Measurements from ENCODE around the gene ZFAND2B. TPM values are rescaled to one million over a fixed set of nuclear protein-coding genes. Genes with fewer than 3 reads are reported as not detected.

ZFAND2B gene
- total RNA-seq, 3 donors from 2014 or later: 43.6 to 52.0 (median 45.0) TPM

- Histone ChIP-seq H3K9me3 (no peaks in the 10 kb centered on the region), H3K27ac (no peak overlapping the region), H3K36me3 (no peaks in the 10 kb centered on the region), H3K4me3 (no peak overlapping the region), H3K4me1 (peaks cover 5 to 13% of the 10 kb centered on the region in 2 donors), H3K27me3 (no peaks in the 10 kb centered on the region)
- TF ChIP-seq POLR2AphosphoS5 (IDR thresholded peaks at IDR 0.05) (no peak), POLR2A (IDR thresholded peaks at IDR 0.05) (no peak)
- TF ChIP-seq, protein P1, sequence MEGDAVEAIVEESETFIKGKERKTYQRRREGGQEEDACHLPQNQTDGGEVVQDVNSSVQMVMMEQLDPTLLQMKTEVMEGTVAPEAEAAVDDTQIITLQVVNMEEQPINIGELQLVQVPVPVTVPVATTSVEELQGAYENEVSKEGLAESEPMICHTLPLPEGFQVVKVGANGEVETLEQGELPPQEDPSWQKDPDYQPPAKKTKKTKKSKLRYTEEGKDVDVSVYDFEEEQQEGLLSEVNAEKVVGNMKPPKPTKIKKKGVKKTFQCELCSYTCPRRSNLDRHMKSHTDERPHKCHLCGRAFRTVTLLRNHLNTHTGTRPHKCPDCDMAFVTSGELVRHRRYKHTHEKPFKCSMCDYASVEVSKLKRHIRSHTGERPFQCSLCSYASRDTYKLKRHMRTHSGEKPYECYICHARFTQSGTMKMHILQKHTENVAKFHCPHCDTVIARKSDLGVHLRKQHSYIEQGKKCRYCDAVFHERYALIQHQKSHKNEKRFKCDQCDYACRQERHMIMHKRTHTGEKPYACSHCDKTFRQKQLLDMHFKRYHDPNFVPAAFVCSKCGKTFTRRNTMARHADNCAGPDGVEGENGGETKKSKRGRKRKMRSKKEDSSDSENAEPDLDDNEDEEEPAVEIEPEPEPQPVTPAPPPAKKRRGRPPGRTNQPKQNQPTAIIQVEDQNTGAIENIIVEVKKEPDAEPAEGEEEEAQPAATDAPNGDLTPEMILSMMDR (IDR thresholded peaks at IDR 0.05): no peak
- no peak for DNase-seq (ENCODE audit: low spot score in 2 of 2)
- intact Hi-C loops (cut with DNase I; ENCODE audit: low total_unique reads): no loop called here
Observed at GRCh38 chr2:219210886-219211362, 4.3 kb downstream of the ZFAND2B start.

DNA sequence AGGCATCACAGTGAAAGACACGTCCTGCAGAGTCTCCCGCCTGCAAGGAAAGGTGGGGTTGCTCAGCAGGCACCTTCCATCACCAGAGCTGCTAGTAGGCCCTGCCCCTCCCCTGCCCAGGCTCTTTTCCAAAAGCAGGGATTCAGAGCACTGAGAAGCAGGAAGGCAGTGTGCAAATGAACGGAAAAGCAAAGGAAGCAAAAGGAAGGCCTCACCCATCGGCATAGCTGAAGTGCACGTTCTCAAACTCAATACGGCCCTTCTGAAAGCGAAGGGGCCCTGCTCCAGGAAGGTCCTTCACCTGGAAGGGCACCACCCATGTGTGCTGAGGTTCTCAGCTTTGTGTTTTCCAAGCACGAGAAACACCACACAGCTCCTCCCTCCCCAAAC, 6.4 kb downstream of the ZFAND2B start:
- Histone ChIP-seq H3K4me1 (peaks cover 2 to 10% of the 10 kb centered on the region in 2 donors), H3K27me3 (no peaks in the 10 kb centered on the region), H3K4me3 (no peak overlapping the region), H3K36me3 (no peaks in the 10 kb centered on the region), H3K27ac (no peak overlapping the region), H3K9me3 (no peaks in the 10 kb centered on the region)
- no peak for DNase-seq (ENCODE audit: low spot score in 2 of 2)
- TF ChIP-seq POLR2A (IDR thresholded peaks at IDR 0.05) (no peak), POLR2AphosphoS5 (IDR thresholded peaks at IDR 0.05) (no peak)
- TF ChIP-seq, protein P1 (IDR thresholded peaks at IDR 0.05): no peak
- intact Hi-C loops (cut with DNase I; ENCODE audit: low total_unique reads): no loop called here

DNA sequence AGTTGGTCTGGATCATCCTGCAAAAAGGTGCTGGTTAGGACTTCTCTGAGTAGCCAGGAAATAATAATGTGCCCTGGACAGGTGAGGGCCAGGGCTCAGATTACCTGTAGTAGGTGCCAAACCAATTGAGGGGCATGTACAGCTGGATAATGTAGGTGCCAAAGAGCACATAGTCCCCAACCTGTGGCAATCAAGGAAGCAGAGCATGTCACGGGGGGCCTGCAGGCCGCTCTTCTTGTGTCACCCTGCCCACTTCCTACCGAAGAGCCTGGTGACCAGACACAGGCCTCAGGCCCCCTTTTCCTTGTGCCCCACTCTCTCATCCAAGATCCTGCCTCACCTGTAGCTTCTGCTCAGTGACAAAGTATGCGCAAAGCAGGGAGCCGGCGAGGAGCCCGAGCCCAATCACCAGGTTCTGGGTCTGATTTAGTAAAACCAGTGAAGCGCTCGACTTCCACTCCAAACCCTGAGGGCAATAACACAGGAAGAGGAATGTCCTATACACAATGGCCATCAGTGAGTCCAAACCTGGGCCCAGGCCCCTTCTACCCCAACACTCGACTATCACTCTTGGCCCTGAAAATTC, 7.0 kb downstream of the ZFAND2B start:
- intact Hi-C loops (cut with DNase I; ENCODE audit: low total_unique reads): no loop called here
- H3K27ac ChIP-seq: peak overlapping the region in 1 of 2 donors; percentile 12
- DNase-seq (ENCODE audit: low spot score in 2 of 2): no peak
- H3K36me3 ChIP-seq: no peaks in the 10 kb centered on the region
- no peaks in the 10 kb centered on the region for H3K27me3 ChIP-seq
- no peaks in the 10 kb centered on the region for H3K9me3 ChIP-seq
- H3K4me1 ChIP-seq: peaks cover 4 to 7% of the 10 kb centered on the region in 2 donors
- TF ChIP-seq POLR2A (IDR thresholded peaks at IDR 0.05): no peak
- no peak for TF ChIP-seq POLR2AphosphoS5 (IDR thresholded peaks at IDR 0.05)
- TF ChIP-seq, protein P1 (IDR thresholded peaks at IDR 0.05): no peak
- no peak overlapping the region for H3K4me3 ChIP-seq

- DNase-seq (ENCODE audit: low spot score in 2 of 2): no peak
- no peak for TF ChIP-seq POLR2AphosphoS5 (IDR thresholded peaks at IDR 0.05)
- TF ChIP-seq POLR2A (IDR thresholded peaks at IDR 0.05): no peak
- TF ChIP-seq, protein P1 (IDR thresholded peaks at IDR 0.05): no peak
- Histone ChIP-seq H3K4me1 (peaks cover 4 to 12% of the 10 kb centered on the region in 2 donors), H3K27ac (no peak overlapping the region), H3K4me3 (no peak overlapping the region), H3K36me3 (no peaks in the 10 kb centered on the region), H3K27me3 (no peaks in the 10 kb centered on the region), H3K9me3 (no peaks in the 10 kb centered on the region)
- intact Hi-C loops (cut with DNase I; ENCODE audit: low total_unique reads): no loop called here
Observed at GRCh38 chr2:219214141-219214540, 7.6 kb downstream of the ZFAND2B start.

DNA sequence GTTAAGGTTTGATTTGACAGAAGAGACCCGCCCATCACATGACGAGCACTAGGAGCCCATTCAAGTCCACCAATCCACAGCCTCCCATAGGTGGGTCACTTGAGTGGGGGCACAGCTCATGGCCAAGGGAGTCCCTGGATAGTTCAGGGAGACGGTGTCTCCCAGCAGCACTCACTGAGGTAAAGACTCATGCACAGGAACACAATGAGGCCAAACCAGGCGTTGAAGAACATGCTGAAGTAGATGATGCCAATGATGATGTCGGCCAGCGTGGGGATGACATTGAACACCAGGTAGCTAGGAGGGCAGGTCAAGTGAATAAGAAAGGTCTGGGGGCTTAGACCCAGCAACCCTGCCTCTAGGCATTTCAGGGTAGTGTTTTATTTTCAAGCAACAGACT, 8.2 kb downstream of the ZFAND2B start:
- no peaks in the 10 kb centered on the region for H3K9me3 ChIP-seq
- H3K4me1 ChIP-seq: peaks cover 9 to 17% of the 10 kb centered on the region in 2 donors
- H3K36me3 ChIP-seq: no peaks in the 10 kb centered on the region
- intact Hi-C loops (cut with DNase I; ENCODE audit: low total_unique reads): no loop called here
- H3K27me3 ChIP-seq: no peaks in the 10 kb centered on the region
- H3K27ac ChIP-seq: no peak overlapping the region
- no peak overlapping the region for H3K4me3 ChIP-seq
- DNase-seq (ENCODE audit: low spot score in 2 of 2): no peak
- no peak for TF ChIP-seq POLR2A (IDR thresholded peaks at IDR 0.05)
